Measurements from ENCODE around the gene MAT2B. TPM values are rescaled to one million over a fixed set of nuclear protein-coding genes. Genes with fewer than 3 reads are reported as not detected.
"Not testable (repeated sequence)": the region's sequence is repeated elsewhere in the genome, so short reads cannot be mapped to it uniquely, and the experiment has no call there.

MAT2B gene
- total RNA-seq, 1 donor from 2014 or later = 61.7 TPM

GRCh38 chr5:163532171-163533084 is 27.0 kb downstream of the MAT2B start:
- Histone ChIP-seq H3K4me3 (no peak overlapping the region), H3K9me3 (no peaks in the 10 kb centered on the region), H3K4me1 (no peaks in the 10 kb centered on the region), H3K36me3 (no peaks in the 10 kb centered on the region), H3K27ac (no peak overlapping the region), H3K27me3 (no peaks in the 10 kb centered on the region)
- intact Hi-C loops (cut with DNase I) = no loop called here
- ATAC-seq = no peak
- no peak for DNase-seq
- no peak for TF ChIP-seq CTCF (IDR thresholded peaks at IDR 0.05)

GRCh38 chr5:163533223-163533622 is 27.8 kb downstream of the MAT2B start:
- ATAC-seq (no peak), DNase-seq (no peak)
- TF ChIP-seq CTCF (IDR thresholded peaks at IDR 0.05) = no peak
- Histone ChIP-seq H3K4me1 (no peaks in the 10 kb centered on the region), H3K9me3 (no peaks in the 10 kb centered on the region), H3K27me3 (no peaks in the 10 kb centered on the region), H3K27ac (no peak overlapping the region), H3K36me3 (no peaks in the 10 kb centered on the region), H3K4me3 (no peak overlapping the region)
- intact Hi-C loops (cut with DNase I) = no loop called here

- DNase-seq (no peak), ATAC-seq (no peak)
- intact Hi-C loops (cut with DNase I) = no loop called here
Measured at GRCh38 chr5:163534492-163535094, 29.2 kb downstream of the MAT2B start.

DNA sequence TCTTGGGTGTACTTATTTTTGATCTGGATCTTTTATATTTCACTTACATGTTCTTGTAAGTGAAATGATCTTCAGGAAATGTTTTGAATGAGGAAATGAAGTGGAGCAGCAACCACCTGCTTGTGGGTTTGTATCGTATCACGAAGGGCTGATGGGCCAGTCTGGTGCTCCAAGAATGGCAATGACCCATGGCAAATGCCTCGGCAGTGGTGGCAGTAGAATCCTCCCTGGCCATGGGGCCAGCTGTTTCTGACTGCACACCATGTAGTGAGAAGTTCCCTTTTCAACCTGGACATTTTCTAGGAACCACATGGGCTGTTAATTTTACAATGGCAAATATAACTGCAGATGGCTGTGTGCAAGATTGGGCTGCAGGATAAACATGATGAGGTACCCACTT is 29.9 kb downstream of the MAT2B start:
- H3K9me3 ChIP-seq = no peaks in the 10 kb centered on the region
- no peak for TF ChIP-seq CTCF (IDR thresholded peaks at IDR 0.05)
- H3K36me3 ChIP-seq = no peaks in the 10 kb centered on the region
- no peaks in the 10 kb centered on the region for H3K27me3 ChIP-seq
- ATAC-seq (no peak), DNase-seq (no peak)
- intact Hi-C loops (cut with DNase I) = no loop called here
- no peaks in the 10 kb centered on the region for H3K4me1 ChIP-seq
- no peak overlapping the region for H3K27ac ChIP-seq
- no peak overlapping the region for H3K4me3 ChIP-seq

More at GRCh38 chr5:163534492-163535094, 29.2 kb downstream of the MAT2B start:
- H3K4me3 ChIP-seq = no peak overlapping the region
- no peaks in the 10 kb centered on the region for H3K9me3 ChIP-seq
- TF ChIP-seq CTCF (IDR thresholded peaks at IDR 0.05) = no peak
- no peaks in the 10 kb centered on the region for H3K27me3 ChIP-seq
- no peaks in the 10 kb centered on the region for H3K36me3 ChIP-seq
- H3K27ac ChIP-seq = no peak overlapping the region
- no peaks in the 10 kb centered on the region for H3K4me1 ChIP-seq

DNA sequence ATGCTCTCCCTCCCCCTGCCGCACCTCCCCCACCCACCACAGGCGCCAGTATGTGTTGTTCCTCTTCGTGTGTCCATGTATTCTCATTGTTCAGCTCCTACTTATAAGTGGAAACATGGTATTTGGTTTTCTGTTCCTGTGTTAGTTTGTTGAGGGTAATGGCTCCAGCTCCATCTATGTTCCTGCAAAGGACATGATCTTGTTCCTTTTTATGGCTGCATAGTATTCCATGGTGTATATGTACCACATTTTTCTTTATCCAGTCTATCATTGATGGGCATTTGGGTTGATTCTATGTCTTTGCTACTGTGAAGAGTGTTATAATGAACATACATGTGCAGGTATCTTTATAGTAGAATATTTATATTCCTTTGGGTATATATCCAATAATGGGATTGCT is 31.0 kb downstream of the MAT2B start:
- DNase-seq; ATAC-seq; H3K4me1 ChIP-seq; H3K4me3 ChIP-seq; H3K27ac ChIP-seq; intact Hi-C loops (cut with DNase I); H3K9me3 ChIP-seq; H3K27me3 ChIP-seq; H3K36me3 ChIP-seq: not testable (repeated sequence)

- Histone ChIP-seq H3K4me1 (no peaks in the 10 kb centered on the region), H3K4me3 (no peak overlapping the region), H3K27ac (no peak overlapping the region), H3K27me3 (no peaks in the 10 kb centered on the region), H3K9me3 (no peaks in the 10 kb centered on the region), H3K36me3 (no peaks in the 10 kb centered on the region)
- ATAC-seq (no peak), DNase-seq (no peak)
- no peak for TF ChIP-seq CTCF (IDR thresholded peaks at IDR 0.05)
- intact Hi-C loops (cut with DNase I) = no loop called here
Measured at GRCh38 chr5:163540696-163541095, 35.3 kb downstream of the MAT2B start.

Measured in upper lobe of right lung (tissue), 1 donor.